ENCODE data around the gene DICER1. TPM values are rescaled to one million over a fixed set of nuclear protein-coding genes. Genes with fewer than 3 reads are reported as not detected.

The DICER1 gene
- total RNA-seq, 1 experiment from 2014 or later: 32.7 TPM

- H3K9me3 ChIP-seq (ENCODE audit: control insufficient read depth, insufficient read depth, low read depth, low read length): no peaks in the 10 kb centered on the region
- no peak overlapping the region for H3K4me3 ChIP-seq (ENCODE audit: low read depth in 2 of 2, low read length in 2 of 2)
- no TSS peak for BruUV-seq (replicated peaks)
- POLR2A ChIA-PET: no interaction called here
- intact Hi-C loops (cut with micrococcal nuclease; ENCODE audit: unreplicated experiment) (no loop called here), in situ Hi-C loops (cut with HindIII; ENCODE audit: low pct_unique_long_range_greater_than_20kb, low sequenced_read_pairs) (no loop called here)
- no peak overlapping the region for H3K27ac ChIP-seq (ENCODE audit: low read length)
- TF ChIP-seq SIN3A (IDR thresholded peaks at IDR 0.05; ENCODE audit: borderline replicate concordance, insufficient read depth, low read depth, low read length) (no peak), POLR2AphosphoS5 (IDR thresholded peaks at IDR 0.05; ENCODE audit: low read depth, low read length) (no peak), TCF7L2 (IDR thresholded peaks at IDR 0.05; ENCODE audit: low read depth, low read length) (no peak)
- CTCF ChIA-PET: no interaction called here
- ATAC-seq (no peak), DNase-seq (ENCODE audit: low read depth, low spot score) (no peak)
- no peaks in the 10 kb centered on the region for H3K27me3 ChIP-seq (ENCODE audit: control insufficient read depth, insufficient read depth, low read length)
- no peaks in the 10 kb centered on the region for H3K36me3 ChIP-seq (ENCODE audit: control insufficient read depth, insufficient read depth, low read length)
- H3K4me1 ChIP-seq (ENCODE audit: control insufficient read depth, insufficient read depth, low read length): no peaks in the 10 kb centered on the region
Measured at GRCh38 chr14:95057147-95057546, 100.2 kb downstream of the DICER1 start.

GRCh38 chr14:95056476-95056875 lies 100.9 kb downstream of the DICER1 start:
- Histone ChIP-seq H3K9me3 (ENCODE audit: control insufficient read depth, insufficient read depth, low read depth, low read length) (no peaks in the 10 kb centered on the region), H3K27me3 (ENCODE audit: control insufficient read depth, insufficient read depth, low read length) (no peaks in the 10 kb centered on the region), H3K36me3 (ENCODE audit: control insufficient read depth, insufficient read depth, low read length) (no peaks in the 10 kb centered on the region), H3K27ac (ENCODE audit: low read length) (no peak overlapping the region), H3K4me3 (ENCODE audit: low read depth in 2 of 2, low read length in 2 of 2) (no peak overlapping the region), H3K4me1 (ENCODE audit: control insufficient read depth, insufficient read depth, low read length) (no peaks in the 10 kb centered on the region)
- POLR2A ChIA-PET: no interaction called here
- no TSS peak for BruUV-seq (replicated peaks)
- CTCF ChIA-PET: no interaction called here
- DNase-seq (ENCODE audit: low read depth, low spot score) (no peak), ATAC-seq (no peak)
- TF ChIP-seq SIN3A (IDR thresholded peaks at IDR 0.05; ENCODE audit: borderline replicate concordance, insufficient read depth, low read depth, low read length) (no peak), REST (IDR thresholded peaks at IDR 0.05; ENCODE audit: insufficient read depth in 1 of 2, low read depth in 2 of 2, low read length in 1 of 2) (no peak), TCF7L2 (IDR thresholded peaks at IDR 0.05; ENCODE audit: low read depth, low read length) (no peak), POLR2AphosphoS5 (IDR thresholded peaks at IDR 0.05; ENCODE audit: low read depth, low read length) (no peak)
- TF ChIP-seq, protein P1, sequence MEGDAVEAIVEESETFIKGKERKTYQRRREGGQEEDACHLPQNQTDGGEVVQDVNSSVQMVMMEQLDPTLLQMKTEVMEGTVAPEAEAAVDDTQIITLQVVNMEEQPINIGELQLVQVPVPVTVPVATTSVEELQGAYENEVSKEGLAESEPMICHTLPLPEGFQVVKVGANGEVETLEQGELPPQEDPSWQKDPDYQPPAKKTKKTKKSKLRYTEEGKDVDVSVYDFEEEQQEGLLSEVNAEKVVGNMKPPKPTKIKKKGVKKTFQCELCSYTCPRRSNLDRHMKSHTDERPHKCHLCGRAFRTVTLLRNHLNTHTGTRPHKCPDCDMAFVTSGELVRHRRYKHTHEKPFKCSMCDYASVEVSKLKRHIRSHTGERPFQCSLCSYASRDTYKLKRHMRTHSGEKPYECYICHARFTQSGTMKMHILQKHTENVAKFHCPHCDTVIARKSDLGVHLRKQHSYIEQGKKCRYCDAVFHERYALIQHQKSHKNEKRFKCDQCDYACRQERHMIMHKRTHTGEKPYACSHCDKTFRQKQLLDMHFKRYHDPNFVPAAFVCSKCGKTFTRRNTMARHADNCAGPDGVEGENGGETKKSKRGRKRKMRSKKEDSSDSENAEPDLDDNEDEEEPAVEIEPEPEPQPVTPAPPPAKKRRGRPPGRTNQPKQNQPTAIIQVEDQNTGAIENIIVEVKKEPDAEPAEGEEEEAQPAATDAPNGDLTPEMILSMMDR (IDR thresholded peaks at IDR 0.05): no peak
- intact Hi-C loops (cut with micrococcal nuclease; ENCODE audit: unreplicated experiment): no loop called here
- in situ Hi-C loops (cut with HindIII; ENCODE audit: low pct_unique_long_range_greater_than_20kb, low sequenced_read_pairs): no loop called here

- Histone ChIP-seq H3K27ac (ENCODE audit: low read length) (no peak overlapping the region), H3K9me3 (ENCODE audit: control insufficient read depth, insufficient read depth, low read depth, low read length) (no peaks in the 10 kb centered on the region), H3K36me3 (ENCODE audit: control insufficient read depth, insufficient read depth, low read length) (no peaks in the 10 kb centered on the region), H3K27me3 (ENCODE audit: control insufficient read depth, insufficient read depth, low read length) (no peaks in the 10 kb centered on the region), H3K4me3 (ENCODE audit: low read depth in 2 of 2, low read length in 2 of 2) (no peak overlapping the region), H3K4me1 (ENCODE audit: control insufficient read depth, insufficient read depth, low read length) (no peaks in the 10 kb centered on the region)
- no peak for TF ChIP-seq REST (IDR thresholded peaks at IDR 0.05; ENCODE audit: insufficient read depth in 1 of 2, low read depth in 2 of 2, low read length in 1 of 2)
- TF ChIP-seq, protein P1 (IDR thresholded peaks at IDR 0.05): no peak
- no peak for TF ChIP-seq POLR2AphosphoS5 (IDR thresholded peaks at IDR 0.05; ENCODE audit: low read depth, low read length)
- TF ChIP-seq TCF7L2 (IDR thresholded peaks at IDR 0.05; ENCODE audit: low read depth, low read length): no peak
- no peak for TF ChIP-seq SIN3A (IDR thresholded peaks at IDR 0.05; ENCODE audit: borderline replicate concordance, insufficient read depth, low read depth, low read length)
- DNase-seq (ENCODE audit: low read depth, low spot score) (no peak), ATAC-seq (no peak)
- POLR2A ChIA-PET: no interaction called here
- no TSS peak for BruUV-seq (replicated peaks)
- CTCF ChIA-PET: no interaction called here
- in situ Hi-C loops (cut with HindIII; ENCODE audit: low pct_unique_long_range_greater_than_20kb, low sequenced_read_pairs): no loop called here
- intact Hi-C loops (cut with micrococcal nuclease; ENCODE audit: unreplicated experiment): no loop called here
Measured at GRCh38 chr14:95055318-95055717, 102.0 kb downstream of the DICER1 start.
